Ureter (tissue), 1 donor: ENCODE results near the gene RNASEH2B. TPM values are rescaled to one million over a fixed set of nuclear protein-coding genes. Genes with fewer than 3 reads are reported as not detected.

ENCODE experiments used
- DNase-seq: peaks from one replicate; pipeline ENCODE4 v3.0.0-alpha.2; 2020; ENCODE audit warnings: low spot score
- total RNA-seq: library from RNA; stranded (reverse); gene quantifications from one replicate; pipeline ENCODE4 v1.2.4, GENCODE V29; 2023
- donor health status: DM: yes; HTN: yes; CAD: no.

The RNASEH2B gene
- total RNA-seq, 1 donor from 2014 or later = 67.2 TPM

DNA sequence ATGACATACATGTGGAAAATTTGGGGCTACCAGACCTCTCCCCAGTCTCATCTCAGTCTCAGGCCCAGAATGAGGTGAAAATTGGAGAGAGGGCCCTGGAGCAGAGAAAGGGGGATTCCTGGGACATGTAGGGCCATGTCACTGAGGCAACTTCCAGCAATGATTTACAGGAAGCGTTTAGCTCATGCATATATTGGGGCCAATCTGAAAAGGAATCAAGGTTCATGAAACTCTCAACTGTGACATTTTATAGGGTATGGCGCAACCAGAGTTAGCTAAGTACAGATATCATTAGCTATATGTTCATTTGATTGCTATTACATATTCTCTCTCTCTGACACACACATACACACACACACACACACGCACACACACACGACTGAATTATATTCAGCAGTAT is 86.3 kb downstream of the RNASEH2B start:
- DNase-seq = no peak

DNA sequence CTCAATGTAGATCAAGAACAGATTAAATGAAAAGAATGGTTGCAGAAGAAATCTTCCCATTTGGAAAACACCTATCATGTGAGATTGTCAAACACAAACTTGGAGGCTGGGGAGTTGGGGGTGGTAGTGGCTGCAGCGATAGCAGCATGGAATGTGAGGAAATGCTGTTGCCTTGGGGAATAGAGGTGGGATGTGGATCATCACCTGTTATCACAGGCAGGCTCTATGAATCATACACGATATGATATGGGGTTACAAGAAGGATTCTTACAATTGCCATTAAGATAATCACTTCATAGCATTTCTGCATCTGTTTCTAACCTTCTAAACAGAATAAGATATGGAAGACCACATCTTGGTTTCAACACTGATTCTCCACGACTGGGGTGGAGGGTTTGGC is 88.7 kb downstream of the RNASEH2B start:
- DNase-seq = no peak

DNA sequence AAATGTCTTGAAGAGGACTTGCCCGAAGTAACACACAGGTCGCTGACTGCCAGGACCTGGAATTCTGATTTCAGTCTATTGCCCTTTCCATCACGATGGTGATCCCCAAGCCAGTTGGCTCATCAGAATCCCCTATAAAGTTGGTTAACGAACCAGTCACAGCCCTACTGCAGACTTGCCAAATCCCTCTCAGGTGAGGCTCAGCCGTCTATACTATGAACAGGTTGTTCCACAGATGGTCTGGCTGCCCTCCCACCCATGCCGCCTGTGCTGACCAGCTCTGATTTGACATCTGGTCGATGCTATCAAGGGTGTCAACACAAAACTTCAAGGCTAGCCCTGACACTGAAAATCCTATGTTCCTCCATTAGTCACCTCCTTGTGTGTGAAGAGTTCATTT is 90.0 kb downstream of the RNASEH2B start:
- DNase-seq = no peak

DNA sequence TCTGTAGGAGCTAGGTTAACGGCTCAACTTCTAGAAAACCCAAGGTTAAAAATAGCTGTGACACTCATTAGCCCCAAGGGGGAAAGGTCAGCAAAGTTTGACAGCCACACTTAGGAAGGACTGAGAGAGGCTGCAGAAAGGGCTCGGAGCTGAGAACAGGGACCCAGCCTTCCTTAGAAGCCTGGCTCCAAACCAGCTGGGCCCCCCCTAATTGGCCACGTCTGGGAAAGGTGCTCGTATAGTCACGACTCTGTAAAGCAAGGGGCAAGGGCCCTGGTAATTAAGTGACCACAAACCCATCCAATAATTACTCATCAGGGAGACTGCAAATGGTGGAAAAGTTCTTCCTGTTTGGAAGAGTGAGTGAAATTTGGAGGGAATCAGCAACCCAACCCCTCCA is 90.5 kb downstream of the RNASEH2B start:
- no peak for DNase-seq

DNA sequence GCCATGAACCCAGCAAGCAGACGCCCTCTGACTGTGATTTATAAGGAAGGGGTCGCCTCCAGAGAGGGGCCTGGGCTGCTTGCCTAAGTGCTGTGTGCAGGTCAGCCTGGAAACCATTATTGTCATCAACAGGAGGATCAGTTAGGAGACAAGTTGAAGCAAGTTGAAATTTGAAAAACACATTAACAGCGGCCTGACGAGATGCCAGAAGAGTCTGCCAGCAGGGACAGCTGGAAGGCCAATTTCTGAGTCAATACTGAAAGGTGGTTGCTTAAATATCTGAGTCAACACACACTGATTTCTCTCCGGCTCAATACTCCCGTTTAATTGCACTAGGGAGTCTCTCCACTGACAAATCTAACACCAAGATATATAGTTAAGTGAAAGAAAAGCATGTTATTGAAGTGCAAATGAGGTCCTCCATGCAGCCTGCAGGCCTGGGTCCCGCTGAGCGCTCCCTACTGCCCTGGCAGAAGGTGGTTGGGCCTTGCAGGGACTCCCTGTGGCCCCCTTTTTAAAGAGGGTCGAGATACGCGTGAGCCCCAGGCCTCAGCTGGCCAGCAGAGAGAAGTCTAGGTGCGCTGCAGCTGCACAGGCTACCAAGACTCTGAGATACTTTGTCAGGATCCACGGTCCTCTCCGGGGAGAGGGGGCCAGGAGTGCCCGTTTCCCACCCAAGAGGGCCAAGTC is 91.1 kb downstream of the RNASEH2B start:
- DNase-seq = peak; percentile 57

DNA sequence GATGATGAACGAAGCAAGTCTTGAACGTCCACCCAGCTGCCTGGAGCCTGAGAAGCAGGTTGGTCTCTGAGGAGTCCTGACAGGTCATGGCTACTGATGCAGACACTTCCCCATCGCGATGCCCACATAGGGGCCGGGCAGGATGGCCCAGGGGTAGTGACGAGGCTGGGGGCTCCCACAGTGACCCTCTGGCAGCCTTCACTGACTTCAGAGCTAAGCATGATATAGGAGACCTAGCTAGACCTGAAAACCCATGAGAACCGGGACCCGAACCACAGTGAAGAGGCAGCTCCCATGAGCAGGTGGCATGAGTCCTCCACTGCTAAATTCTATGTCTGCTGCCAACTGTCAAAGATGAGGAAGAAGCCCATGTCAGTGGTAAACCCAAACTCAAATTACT is 91.7 kb downstream of the RNASEH2B start:
- DNase-seq = no peak

DNA sequence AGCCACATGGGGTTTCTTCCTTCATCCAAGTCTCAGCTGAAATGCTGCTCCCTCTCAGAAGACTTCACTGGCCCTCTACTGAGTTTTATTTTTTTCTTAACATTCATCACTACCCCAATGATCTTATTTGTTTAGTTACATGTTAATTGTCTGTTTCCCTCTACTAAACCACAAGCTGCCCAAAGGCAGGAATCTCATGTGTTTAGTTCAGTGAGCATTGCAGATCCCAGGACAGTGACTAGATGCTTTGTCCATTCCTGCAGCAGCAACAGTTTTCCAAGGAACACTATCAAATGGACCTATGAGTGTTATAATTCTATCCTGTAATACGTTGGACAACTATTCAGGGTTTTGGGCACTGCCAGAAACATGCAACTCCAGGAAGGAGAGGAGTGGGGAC is 93.1 kb downstream of the RNASEH2B start:
- DNase-seq = no peak

DNA sequence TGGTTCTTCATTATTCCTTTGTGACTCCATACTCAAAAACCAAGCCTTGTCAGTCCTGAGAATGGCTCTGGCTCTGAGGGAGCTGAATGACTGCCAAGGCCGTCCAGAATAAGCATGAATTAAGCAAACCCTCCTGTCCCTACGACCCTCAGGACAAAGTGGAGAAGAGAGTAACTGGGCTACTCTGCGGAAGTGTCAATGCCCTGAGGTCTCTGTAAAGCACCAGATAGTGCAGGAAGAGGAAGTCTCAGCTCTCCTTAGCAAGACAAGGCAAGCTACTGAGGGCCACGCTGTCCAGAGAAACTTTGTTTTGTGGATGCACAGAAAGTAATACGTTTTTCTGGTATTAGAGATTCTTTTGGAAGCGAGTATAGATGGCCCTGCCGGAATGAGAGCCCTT is 94.1 kb downstream of the RNASEH2B start:
- no peak for DNase-seq

DNA sequence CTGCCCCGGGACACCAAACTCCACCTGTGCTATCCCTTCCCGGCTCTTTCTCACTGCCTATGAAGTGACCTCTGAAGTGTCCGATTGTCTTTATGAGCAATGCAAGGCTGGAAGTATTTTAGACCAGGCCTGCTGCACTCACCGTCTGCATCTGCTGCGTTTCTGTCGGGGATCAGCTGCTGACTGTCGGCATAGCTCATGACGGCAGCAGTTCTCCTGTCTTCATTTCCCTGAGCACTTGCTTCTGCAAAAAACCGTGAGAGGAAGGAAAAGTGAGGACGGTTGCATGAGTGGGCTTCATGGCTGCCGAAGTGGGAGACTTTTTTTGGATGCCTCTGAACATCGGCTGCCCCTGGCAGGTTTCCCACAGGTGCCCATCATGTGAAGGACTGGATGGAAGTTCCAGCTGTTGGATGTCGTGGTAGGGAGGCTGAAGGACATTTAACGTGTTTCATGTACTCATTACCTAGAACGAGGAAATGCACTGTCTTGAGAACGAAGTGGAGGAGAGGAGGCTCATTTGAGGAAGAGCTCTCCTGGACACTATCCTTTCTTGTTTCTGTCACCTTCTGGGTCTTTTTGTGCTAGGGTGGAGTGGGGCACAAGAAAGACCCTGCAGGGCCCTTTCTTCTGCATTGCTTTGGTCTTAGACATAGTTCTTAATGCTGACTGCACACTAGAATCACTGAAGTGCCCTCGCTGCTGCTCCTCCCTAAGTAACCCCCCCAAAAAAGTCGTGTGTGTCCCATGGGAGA is 94.7 kb downstream of the RNASEH2B start:
- DNase-seq = no peak

DNA sequence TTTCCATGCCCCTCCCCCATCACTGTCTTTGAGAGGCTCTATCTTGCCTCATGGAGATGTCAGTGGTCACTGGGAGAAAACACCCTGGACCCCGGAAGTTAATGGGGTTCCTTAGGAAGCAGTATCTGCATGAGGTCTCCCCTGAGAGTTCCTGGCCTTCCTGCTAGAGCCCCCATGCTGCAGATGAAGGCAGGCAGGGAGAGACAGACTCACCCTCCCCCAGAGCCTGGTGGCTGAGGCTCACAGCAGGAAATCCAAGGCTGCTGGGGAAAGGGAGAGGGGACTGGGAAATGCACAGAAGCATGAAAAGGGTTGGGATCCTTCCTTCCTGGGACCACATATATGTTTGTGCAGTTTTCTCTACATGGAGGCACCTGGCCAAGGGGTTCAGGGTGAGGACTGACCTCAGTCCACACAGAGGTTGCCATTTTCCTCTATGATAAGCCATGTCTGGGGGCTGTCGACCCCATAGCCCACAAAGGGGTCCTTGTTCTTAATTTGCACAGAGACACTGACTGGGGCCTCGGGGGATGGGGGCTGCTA is 95.4 kb downstream of the RNASEH2B start:
- DNase-seq = no peak

DNA sequence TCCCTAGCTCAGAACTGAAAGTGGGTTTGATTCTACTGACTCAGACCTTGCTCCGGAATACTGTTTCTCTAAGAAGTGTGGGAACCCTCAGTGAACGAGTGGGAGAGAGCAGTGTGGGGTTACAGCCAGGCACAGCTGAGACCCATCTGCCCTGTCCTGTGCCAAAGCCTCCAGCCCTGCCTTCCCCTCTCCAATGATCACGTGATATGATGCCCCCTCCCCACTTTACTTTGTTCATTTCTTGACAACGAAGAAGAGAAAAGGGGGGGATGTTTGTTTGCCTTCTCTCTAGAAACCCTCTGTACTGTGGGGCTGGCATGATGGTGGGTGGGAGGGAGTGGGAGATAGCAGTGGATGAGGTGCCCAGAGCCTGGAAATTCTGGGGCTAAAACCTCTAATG is 96.0 kb downstream of the RNASEH2B start:
- no peak for DNase-seq

Other genes with a start within 250 kb of the RNASEH2B start
- not detected for gene DLEU7, start 66.1 kb upstream of the RNASEH2B start, total RNA-seq
- gene C13orf42, start 201.5 kb downstream of the RNASEH2B start, total RNA-seq = not detected